Stomach (tissue), 9 donors: ENCODE data around the gene MINDY4B. TPM values are rescaled to one million over a fixed set of nuclear protein-coding genes. Genes with fewer than 3 reads are reported as not detected.

ENCODE experiments used
- DNase-seq, 2 donors: peaks; one replicate each; pipeline versions ENCODE4 v3.0.0 to v3.0.0-alpha.2; 2013 to 2019
- H3K27ac ChIP-seq, 5 donors: fragments of 200-600 bp in 4 of 5; sonication (generic) in 4 of 5; one replicate each; pipeline ENCODE4 v1.5.1; 2013 to 2019; ENCODE audit warnings: mild to moderate bottlenecking in 1 of 5, moderate library complexity in 1 of 5
- H3K27me3 ChIP-seq, 3 donors: fragments of 200-600 bp; sonication (generic); one replicate each; pipeline ENCODE4 v1.5.1; 2017 to 2019; ENCODE audit warnings: mixed run types in 1 of 3
- H3K36me3 ChIP-seq, 4 donors: fragments of 200-600 bp; sonication (generic); 1 replicate in 3 of 4; 2 replicates in 1 of 4; pipeline ENCODE4 v1.5.1; 2016 to 2019
- H3K4me1 ChIP-seq, 4 donors: fragments of 200-600 bp; sonication (generic); one replicate each; pipeline ENCODE4 v1.5.1; 2016 to 2019
- H3K4me3 ChIP-seq, 4 donors: fragments of 200-600 bp; sonication (generic) in 3 of 4; one replicate each; pipeline ENCODE4 v1.5.1; 2016 to 2019; ENCODE audit warnings: mild to moderate bottlenecking in 1 of 4
- H3K9me3 ChIP-seq, 4 donors: fragments of 200-600 bp; sonication (generic); one replicate each; pipeline ENCODE4 v1.5.1; 2016 to 2019
- CTCF ChIP-seq, 7 experiments: fragments of 450-650 bp in 4 of 7; fragments of 200-600 bp in 3 of 7; sonication (generic) in 3 of 7; IDR thresholded peaks; one replicate each; pipeline ENCODE4 v1.5.1; 2016 to 2019; ENCODE audit warnings: antibody characterized with exemption in 7 of 7, control low read depth in 2 of 7, mild to moderate bottlenecking in 1 of 7
- EP300 ChIP-seq: sonication (generic); formaldehyde crosslinking; IDR thresholded peaks from one replicate; pipeline ENCODE4 v1.6.1; 2017; ENCODE audit warnings: antibody characterized with exemption
- POLR2A ChIP-seq, 4 donors: fragments of 450-650 bp; IDR thresholded peaks; one replicate each; pipeline ENCODE4 v1.6.1; 2016; ENCODE audit warnings: antibody characterized with exemption in 4 of 4, control low read depth in 2 of 4, mild to moderate bottlenecking in 1 of 4, moderate library complexity in 1 of 4
- POLR2AphosphoS5 ChIP-seq, 3 donors: sonication (generic); formaldehyde crosslinking; IDR thresholded peaks; one replicate each; pipeline ENCODE4 v1.6.1; 2016; ENCODE audit warnings: antibody characterized with exemption in 3 of 3
- WGBS, 5 donors: extraction: QIAGEN DNeasy Blood & Tissue Kit in 3 of 5; methylation state at CpG; one replicate each; pipeline versions ENCODE4 v1.1.5 to v1.1.7; 2013 to 2018; 5-methylcytosine and 5-hydroxymethylcytosine counted together
- intact Hi-C: fragments of 100-400 bp; cut with DNase I; formaldehyde crosslinking; loops from one replicate; pipeline ENCODE4 v1.15.1; 2023; ENCODE audit warnings: low total_unique reads
- polyA plus RNA-seq, 3 donors: library from polyadenylated mRNA; stranded (reverse); fragments of 200-250 nt; gene quantifications; one replicate each; pipeline ENCODE4 v1.2.3, GENCODE V29; 2013
- total RNA-seq, 5 donors: library from RNA; depleted of rRNA; stranded (reverse); fragments of >200 nt; gene quantifications; one replicate each; pipeline versions ENCODE4 v1.1.0 to v1.2.3, GENCODE V29; 2014 to 2016
- donor health status: healthy with polysubstance abuse.
- donor health status: Bipolar disorder and iron deficiency.
- donor health status: healthy.

The MINDY4B gene
- total and polyA plus RNA-seq, 8 donors, result not detected

DNA sequence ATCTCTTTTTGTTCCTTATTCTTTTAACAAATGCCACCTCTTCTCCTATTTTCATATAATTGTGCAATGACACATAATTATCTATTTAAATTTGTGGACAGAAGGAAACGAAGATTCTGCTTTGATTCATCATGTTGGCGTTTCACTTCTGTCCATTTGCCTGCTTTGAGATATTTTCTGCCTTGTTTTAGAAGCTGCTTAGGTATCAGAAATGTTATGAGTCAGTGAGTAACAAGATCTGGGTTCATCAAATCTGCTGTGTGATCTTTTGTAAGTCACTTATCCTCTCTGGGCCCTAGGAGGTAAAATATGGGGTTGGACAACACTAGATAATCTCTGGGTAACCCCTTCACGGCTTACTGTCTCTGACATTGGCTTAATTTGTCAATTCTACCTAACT lies 7.3 kb upstream of the MINDY4B start:
- intact Hi-C loops, result no loop called here
- no peaks in the 10 kb centered on the region for H3K9me3 ChIP-seq
- H3K4me3 ChIP-seq, result no peak overlapping the region
- no peak overlapping the region for H3K27ac ChIP-seq
- WGBS, 5 donors, result 60 to 78% (median 68%) methylated on average over 3 of the region's 3 CpGs
- H3K4me1 ChIP-seq, result no peaks in the 10 kb centered on the region
- no peak for TF ChIP-seq POLR2A (IDR thresholded peaks at IDR 0.05)
- TF ChIP-seq EP300, result no peak
- no peak for TF ChIP-seq POLR2AphosphoS5 (IDR thresholded peaks at IDR 0.05)
- no peak for TF ChIP-seq CTCF (IDR thresholded peaks at IDR 0.05)
- DNase-seq, result no peak
- H3K27me3 ChIP-seq, result peaks cover 0 to 9% (median 0%) of the 10 kb centered on the region in 3 donors
- H3K36me3 ChIP-seq, result no peaks in the 10 kb centered on the region

DNA sequence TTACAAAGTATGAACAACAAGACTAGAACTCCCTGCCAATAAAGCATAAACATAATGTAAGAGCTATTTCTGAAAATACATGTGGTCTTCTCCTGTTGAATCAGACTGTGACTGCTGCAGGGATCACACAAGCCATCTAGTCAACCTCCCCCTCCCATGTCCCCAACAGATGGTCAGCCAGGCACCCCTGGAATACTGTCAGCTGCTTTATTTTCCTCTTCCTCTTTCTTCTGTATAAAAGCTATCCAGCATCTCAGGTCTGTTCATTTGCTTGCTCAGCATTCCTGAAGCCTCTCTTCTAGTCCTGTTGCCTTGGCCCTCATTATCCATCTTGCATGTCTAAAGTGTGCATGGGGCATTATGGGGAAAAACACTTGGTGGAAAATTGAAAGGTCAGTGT lies 6.5 kb upstream of the MINDY4B start:
- intact Hi-C loops, result no loop called here
- TF ChIP-seq POLR2AphosphoS5 (IDR thresholded peaks at IDR 0.05) (no peak), POLR2A (IDR thresholded peaks at IDR 0.05) (no peak), EP300 (no peak), CTCF (IDR thresholded peaks at IDR 0.05) (no peak)
- Histone ChIP-seq H3K9me3 (no peaks in the 10 kb centered on the region), H3K27ac (no peak overlapping the region), H3K4me3 (no peak overlapping the region), H3K27me3 (peaks cover 0 to 9% (median 0%) of the 10 kb centered on the region in 3 donors), H3K36me3 (no peaks in the 10 kb centered on the region), H3K4me1 (no peaks in the 10 kb centered on the region)
- DNase-seq, result no peak

DNA sequence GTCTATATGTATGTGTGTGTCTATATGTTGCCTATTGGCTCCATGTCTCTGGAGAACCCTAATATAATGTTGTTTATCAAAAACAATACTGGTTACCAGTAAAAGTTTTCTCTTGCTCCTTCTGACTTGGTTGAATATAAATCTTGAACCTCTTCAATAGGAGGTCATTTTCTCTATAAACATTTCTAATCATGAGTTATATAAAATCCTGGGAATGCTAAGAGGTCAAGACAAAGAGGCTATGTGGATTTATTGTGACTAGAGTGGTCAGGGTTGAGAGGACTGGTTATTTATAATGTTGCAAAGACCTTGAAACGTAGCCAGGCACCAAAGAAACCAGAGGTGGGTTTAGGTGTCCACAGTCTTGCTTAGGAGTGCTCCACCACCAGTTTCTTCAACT lies 1.2 kb upstream of the MINDY4B start:
- Histone ChIP-seq H3K4me3 (no peak overlapping the region), H3K4me1 (no peaks in the 10 kb centered on the region), H3K36me3 (no peaks in the 10 kb centered on the region), H3K27ac (no peak overlapping the region), H3K27me3 (peaks cover 0 to 9% (median 0%) of the 10 kb centered on the region in 3 donors), H3K9me3 (no peaks in the 10 kb centered on the region)
- TF ChIP-seq POLR2A (IDR thresholded peaks at IDR 0.05) (no peak), CTCF (IDR thresholded peaks at IDR 0.05) (no peak), POLR2AphosphoS5 (IDR thresholded peaks at IDR 0.05) (no peak), EP300 (no peak)
- DNase-seq, result no peak
- WGBS, 5 donors, result 55 to 76% (median 59%) methylated on average over 1 of the region's 1 CpG
- intact Hi-C loops, result no loop called here

GRCh38 chr3:150905746-150906145 lies 507 bp upstream of the MINDY4B start:
- 16 to 52% (median 42%) methylated on average over 1 of the region's 1 CpG for WGBS, 5 donors
- Histone ChIP-seq H3K4me1 (no peaks in the 10 kb centered on the region), H3K36me3 (no peaks in the 10 kb centered on the region), H3K27me3 (peaks cover 0 to 9% (median 0%) of the 10 kb centered on the region in 3 donors), H3K9me3 (no peaks in the 10 kb centered on the region), H3K4me3 (no peak overlapping the region), H3K27ac (no peak overlapping the region)
- TF ChIP-seq POLR2A (IDR thresholded peaks at IDR 0.05), result no peak
- no peak for TF ChIP-seq POLR2AphosphoS5 (IDR thresholded peaks at IDR 0.05)
- no peak for TF ChIP-seq EP300
- intact Hi-C loops, result no loop called here
- DNase-seq, result no peak

DNA sequence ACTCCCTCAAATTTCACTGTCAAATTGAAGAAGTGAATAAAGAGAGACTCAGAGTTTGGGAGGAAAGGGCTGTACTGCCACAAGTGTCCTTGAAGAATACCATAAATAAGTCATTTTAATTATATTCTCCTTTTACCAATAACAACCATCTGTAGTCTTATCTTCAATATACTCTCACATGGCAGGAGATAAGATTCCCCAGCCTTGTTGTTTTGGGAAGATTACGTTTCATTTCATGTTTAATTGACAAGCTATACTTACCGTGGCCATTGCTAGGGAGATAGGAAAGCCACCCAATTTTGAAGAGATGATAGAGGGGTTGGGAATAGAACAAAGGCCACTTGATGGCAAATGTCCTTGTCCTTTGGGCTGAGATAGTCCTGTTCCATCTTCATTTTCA lies 2.3 kb downstream of the MINDY4B start:
- Histone ChIP-seq H3K9me3 (no peaks in the 10 kb centered on the region), H3K27ac (no peak overlapping the region), H3K4me1 (no peaks in the 10 kb centered on the region), H3K36me3 (no peaks in the 10 kb centered on the region), H3K4me3 (no peak overlapping the region), H3K27me3 (no peaks in the 10 kb centered on the region)
- 49 to 80% (median 63%) methylated on average over 2 of the region's 2 CpGs for WGBS, 5 donors
- TF ChIP-seq CTCF (IDR thresholded peaks at IDR 0.05) (no peak), POLR2AphosphoS5 (IDR thresholded peaks at IDR 0.05) (no peak)
- no peak for DNase-seq
- intact Hi-C loops, result no loop called here
